Colon (tissue), 2 donors: ENCODE data around the gene KDM4B.
"Not testable (repeated sequence)": the region's sequence is repeated elsewhere in the genome, so short reads cannot be mapped to it uniquely, and the experiment has no call there.

Source experiments
- FAIRE-seq: peaks from 2 replicates; lab custom pipeline; 2012; peaks lifted over from hg19 to GRCh38; lab: Jason Lieb, UNC
- donor health status: control.
- donor health status: control.

KDM4B gene

DNA sequence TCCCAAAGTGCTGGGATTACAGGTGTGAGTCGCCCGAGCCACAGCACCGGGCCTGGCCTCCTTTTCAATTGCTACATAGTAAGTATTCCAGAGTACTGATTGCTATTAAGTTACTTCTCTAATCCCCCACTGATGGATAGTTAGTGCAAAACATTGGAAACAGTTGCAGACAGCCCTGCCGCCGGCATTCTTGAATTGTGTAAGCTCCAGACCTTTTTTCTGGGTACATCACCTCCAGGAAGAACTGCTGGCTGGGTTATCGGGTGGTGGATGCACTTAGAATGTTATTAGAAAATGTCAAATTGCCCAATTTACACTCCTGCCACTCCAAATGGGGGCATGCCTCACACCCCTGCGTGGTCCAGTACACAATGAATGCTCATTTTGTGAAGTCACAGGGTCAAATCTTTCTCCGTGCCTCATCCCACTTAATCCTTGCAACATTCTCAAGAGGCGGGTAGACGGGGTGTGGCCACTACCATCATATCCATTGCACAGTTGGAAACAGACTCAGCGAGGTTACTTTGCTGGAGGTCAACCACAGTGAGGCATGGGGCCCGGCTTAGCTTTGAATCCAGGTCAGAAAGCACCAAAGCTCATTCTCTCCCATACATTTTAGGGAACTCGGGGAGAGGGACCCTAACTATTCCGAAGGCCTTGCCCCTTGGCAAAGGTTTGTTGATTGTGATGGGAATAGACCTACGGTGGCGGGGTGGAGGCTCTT, 1.0 kb upstream of the KDM4B start:
- FAIRE-seq = no peak

DNA sequence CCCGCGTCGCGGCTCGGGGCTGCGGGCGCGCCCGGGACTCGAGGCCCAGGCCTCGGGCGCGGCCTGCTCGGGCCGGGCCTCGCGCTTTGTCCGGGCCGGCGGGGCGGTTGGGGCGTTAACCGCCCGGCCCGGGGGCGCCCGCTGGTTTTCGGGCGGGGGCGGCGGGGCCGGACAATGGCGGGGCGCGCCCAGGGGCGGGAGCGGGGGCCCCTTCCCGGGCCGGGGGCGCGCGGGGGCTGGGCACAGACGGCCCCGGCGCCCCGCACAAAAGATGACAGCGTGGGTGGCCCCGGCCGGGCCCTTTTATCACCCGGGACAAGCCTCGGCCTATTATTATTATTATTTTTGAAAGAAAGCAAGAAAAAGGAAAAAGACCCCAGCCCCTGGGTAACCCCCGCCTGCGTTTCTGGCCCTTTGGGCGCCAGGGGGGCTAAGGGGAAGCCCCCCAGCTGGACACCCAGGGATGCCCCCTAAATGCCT, 419 bp downstream of the KDM4B start:
- FAIRE-seq = no peak

DNA sequence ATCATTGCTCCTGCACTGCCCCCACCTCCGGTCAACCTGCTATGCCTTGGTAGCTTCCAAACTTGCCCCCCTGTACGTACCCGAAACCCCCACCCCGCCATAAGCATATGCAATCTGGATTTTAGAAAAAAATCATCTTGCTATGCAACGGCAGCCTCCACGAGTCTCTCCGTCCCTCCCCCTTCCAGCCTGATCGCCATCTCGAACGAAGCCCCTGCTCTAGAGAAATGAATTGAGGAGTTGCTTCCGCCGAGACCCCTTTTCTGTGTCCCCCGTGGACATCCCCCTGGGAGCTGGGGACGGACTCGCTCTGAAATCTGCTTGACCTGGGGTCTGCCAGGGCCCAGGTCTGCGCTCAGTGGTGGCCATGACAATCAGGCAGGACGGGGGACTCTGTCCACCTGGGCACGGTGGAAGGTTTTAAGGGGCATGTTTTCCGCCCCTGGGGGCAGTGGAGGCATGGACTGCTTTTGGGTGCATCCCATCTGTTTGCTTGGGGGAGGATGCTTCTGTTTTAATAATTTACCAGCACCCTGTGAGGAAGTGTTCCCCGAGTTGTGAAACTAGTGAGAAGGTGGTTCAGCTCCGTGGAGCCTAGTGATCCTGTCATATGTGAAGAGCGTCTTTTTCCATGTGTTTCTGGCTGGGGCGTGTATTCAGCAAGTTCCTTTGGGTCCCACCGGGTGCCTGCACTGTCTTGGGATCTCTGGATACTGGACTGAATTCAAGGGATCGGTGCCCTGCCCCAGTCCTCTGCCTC, 1.0 kb downstream of the KDM4B start:
- no peak for FAIRE-seq

DNA sequence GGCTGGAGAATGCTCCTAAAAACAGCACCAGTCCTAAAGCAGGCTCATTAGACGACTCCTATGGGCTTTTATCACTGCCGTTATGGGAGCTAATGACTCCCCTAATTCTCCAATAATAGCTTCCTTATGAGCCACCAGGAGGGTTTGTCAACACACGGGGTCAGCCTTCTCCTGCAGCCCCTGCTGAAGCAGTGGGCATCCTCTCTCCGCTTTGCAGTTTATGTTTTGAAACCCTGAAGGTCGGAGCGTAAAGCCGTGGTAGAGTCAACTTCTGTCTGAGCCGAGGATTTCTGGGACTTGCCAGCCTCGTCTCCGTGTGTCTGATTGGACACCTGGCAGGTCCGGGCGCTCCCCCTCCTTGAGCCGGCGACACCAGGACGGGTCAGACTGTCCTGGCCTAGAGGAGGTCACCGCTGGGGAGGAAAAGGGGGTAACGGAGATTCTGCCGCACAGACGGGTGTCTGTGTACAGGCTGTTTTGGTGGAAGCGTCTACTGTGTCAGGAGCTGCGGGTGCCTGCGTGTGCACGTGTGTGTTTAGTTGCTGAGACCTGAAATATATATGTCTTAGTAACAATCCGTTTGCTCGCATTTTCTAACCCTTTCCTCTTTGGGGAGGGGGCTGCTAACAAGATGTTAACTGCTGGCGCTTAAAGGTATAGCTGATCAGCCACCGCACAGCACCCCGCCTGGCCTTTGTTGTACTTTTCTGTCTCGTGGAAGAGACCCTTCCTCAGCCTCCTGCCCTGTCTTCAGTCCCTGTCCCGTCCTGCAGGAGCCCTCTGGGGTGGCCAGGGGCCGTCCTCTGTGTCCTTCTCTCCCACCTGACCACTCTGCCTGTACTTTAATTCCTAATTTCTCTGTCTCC, 1.9 kb downstream of the KDM4B start:
- no peak for FAIRE-seq

DNA sequence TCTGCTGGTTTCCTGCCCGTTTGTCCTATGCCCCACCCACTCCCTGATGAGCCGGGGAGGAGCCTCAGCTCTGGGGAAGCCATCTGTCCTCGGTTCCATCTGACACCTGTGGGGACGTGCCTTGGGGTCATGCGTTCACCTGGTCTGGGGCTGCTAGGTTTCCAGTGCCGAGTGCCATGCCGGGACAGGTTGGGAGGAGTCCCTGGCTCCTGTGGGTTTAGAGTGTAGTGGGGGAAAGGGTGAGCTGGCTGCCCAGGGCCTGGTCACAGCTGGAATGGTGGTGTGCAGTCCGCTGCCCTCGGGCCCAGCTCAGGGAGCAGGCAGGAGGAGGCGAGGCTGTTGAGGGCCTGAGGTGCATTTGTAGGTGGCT, 2.5 kb downstream of the KDM4B start:
- FAIRE-seq = no peak

DNA sequence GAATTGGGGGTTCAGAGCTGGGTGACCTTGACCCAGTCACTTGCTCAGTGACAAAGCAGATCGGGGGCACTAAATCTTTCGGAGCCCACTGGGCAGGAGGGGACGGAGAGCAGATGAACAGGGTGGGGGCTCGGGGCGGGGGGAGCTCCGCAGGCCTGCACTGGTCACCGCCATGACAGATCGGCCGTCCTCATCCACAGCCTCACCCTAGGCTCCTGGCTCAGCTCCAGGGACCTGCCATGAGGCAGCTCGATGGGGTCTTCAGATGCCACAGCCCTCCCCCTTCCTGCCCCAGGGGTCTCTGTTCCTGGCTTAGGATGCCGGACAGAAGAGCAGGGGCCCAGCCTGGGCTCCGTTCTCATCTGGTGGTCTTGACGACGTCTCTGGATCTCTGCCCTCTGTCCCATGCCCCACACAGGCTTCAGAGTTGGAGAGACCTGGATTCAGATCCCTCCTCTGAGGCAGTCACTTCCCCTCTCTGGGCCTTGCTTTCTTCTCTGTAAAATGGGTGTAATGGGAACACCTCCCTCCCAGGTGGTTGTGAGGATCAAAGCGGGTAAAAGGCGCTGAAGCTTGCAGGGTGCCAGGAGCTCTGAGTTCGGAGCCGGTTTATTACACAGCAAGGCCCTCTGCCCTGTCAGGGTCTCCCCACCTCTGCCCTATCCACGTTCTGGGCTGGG, 3.0 kb downstream of the KDM4B start:
- no peak for FAIRE-seq

DNA sequence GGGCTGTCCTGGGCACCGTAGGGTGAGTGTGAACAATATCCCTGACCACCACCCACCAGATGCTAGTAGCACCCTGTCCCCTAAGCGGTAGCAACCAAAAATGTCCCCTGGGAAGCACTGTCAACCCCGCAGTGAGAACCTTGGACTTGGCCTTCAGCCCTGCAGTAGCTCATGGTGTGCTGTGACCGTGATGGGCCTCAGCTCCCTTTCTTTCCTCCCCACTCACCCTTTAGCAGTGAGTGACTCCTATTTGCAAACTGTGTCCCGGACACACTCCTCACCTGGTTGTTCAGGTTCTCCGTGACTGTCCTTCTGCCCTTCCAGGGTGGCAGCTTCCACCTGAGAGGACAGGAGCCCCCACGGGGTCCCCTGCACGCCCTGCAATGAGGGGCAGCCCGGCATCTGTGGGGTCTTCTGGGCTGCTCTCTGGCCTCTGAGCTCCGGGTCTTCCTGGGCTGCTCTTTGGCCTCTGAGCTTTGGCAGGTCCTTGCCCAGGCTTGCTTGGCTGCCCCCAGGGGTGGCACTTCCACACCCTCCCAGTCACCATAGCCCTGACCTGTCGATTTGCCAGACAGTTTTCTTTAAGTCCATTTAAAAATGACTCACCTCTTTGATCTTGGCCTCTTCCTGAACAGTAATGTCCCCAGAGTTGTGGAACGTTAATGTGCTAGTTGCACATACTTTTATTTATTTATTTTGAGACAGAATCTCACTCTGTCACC, 3.8 kb downstream of the KDM4B start:
- FAIRE-seq = no peak

DNA sequence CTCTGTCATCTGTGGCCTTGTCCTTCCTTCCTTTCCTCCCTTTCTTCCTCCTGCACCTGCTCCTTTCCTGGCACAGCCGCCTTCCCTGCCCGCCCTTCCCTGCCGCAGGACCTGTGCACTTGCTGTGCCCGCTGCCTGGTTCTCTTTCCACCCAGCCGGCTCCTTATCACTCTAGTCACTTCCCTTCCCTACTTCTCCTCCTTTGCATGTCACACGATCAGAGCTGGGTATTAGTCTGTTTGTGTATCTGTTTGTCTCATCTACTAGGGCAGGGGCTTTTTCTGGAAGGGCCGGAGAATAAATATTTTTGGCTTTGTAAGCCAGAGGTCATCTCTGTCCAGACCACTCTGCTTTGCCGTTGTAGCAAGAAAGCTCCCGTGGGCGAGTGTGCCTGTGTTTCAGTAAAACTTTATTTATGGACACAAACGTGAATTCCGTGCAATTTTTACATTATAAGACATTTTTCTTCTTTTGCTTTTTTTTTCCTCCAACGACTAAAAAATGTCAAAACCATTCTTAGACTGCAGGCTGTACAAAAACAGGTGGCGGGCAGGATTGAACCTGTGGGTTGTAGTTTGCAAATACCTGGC, 6.1 kb downstream of the KDM4B start:
- FAIRE-seq = no peak

DNA sequence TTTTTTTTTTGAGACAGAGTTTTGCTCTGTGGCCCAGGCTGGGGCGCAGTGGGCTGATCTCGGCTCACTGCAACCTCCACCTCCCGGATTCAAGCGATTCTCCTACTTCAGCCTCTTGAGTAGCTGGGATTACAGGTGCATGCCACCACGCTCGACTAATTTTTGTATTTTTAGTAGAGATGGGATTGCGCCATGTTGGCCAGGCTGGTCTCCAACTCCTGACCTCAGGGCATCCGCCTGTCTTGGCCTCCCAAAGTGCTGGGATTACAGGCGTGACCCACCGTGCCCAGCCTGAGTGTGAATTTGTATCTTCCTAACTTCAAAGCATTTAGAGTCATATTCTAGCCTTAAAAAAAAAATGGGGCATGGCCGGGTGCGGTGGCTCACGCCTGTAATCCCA, 6.7 kb downstream of the KDM4B start:
- not testable (repeated sequence) for FAIRE-seq

DNA sequence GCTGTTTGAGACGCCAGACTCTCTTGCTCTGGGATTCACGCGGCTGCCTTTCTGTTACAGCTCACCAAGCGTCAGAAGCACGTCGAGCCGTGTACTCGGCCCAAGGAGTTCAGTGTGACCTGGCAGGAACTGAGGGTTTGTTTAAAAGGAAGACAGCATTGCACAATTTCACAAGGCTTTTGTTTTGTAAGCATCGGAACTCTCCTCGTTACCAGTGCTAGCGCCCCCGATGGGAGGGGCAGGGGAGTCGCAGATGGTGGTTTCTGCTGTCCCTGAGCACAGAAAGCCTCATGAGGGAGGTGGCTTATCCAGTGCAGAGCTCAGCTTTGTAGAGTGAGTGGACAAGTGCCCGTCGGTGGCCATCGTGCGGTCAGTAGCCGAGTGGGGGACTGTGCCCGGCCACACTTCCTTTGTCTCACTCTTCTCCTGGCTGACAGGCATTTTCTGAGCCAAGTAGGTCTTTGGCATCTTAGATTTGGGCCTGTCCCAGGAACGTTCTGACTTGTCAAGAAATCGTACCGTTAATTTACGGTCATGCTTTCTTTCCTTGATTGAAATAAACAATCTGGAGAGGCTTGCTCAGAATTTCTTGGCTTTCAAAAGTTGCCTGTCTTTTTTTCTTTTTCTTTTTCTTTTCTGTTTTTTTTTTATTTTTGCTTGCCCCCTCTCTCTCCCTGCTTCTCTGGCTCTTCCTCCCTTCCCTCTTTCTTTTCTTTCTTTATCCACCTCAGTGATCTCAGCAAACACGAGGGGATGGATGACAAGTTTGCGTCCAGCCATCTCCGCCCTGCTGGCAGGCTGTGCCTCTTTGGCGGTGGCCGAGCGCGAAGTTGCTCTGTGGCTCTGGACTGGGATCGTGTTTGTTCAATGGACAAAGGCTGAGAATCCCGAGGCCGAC, 7.7 kb downstream of the KDM4B start:
- FAIRE-seq = no peak

DNA sequence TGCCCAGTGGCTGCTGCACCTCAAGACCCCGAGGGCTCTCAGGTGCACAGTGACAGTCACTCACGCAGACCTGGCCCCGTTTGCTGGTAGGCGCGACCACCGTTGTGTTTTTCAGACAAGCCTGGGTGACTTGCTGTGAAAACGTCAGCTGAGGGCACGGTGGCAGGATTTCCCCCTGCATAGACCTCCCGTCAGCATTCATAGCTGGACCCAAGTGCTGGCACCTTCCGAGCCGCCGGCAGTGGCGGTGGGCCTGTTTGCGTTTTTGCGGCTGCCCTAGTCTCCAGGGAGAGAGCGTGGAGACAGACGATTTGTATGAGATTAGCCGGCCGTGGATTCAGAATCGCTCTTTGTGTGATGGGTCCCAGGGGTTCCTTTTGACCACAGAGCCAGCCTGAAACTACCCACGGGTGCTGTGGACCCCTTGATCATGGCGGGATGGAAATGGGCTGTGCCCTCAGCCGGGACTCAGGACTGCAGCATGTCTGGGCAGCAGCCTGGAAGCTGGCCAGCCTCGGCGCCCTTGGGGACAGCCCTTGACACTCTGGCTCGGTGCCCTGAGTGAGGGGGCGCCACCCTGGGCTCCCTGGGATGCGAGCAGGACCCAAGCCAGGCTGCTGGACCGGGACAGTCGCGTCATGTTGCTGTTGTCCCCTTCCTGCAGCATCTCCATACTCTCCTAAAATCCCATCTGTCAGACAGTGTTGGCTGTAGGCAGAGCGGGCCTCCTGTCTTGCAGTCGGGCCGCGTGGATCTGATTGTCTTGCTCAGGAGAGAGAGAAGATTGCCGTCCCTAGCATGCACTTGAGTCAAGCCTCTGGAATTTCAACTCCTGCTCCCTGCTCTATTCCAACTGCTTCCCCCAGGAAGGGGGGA, 8.6 kb downstream of the KDM4B start:
- no peak for FAIRE-seq

DNA sequence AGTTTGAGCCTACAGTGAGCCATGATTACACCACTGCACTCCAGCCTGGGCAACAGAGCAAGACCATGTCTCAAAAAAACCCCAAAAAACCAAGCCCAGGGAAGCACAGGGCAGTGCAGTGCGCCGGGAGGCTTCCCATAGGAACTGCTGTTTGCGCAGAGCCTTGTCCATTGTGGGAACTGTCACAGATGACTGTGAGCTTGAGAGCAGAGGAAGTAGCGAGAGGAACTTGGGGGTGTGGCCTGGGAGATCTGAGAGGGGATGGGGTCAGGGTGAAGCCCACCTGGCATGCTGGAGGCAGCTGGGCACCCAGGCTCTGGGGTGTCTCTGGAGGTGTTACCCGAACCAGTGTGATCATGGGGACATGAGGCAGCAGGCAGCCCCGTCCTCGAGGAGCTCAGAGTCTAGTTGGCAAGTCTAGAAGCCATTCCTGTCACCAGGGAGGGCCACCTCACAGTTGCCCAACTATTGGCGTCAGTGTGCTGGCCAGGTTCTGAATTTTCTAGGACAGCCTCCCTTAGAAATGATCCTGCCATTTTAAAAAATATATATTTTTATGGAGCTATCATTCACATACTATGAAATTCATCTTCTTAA, 10.4 kb downstream of the KDM4B start:
- FAIRE-seq = no peak

DNA sequence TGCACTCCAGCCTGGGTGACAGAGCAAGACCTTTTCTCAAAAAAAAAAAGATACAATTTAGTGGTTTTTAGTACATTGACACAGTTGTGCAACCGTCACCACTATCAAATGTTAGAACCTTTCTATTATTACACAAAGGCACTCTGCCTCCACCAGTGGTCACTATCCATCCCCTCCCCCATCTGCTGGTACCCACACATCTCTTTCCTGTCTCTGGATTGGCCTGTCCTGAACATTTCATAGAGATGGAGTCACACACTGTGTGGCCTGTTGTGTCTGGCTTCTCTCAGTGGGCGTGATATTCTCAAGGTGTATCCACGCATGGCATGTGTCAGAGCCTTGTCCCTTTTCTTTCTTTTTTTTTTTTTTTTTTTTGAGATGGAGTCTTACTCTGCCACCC, 11.2 kb downstream of the KDM4B start:
- no peak for FAIRE-seq

DNA sequence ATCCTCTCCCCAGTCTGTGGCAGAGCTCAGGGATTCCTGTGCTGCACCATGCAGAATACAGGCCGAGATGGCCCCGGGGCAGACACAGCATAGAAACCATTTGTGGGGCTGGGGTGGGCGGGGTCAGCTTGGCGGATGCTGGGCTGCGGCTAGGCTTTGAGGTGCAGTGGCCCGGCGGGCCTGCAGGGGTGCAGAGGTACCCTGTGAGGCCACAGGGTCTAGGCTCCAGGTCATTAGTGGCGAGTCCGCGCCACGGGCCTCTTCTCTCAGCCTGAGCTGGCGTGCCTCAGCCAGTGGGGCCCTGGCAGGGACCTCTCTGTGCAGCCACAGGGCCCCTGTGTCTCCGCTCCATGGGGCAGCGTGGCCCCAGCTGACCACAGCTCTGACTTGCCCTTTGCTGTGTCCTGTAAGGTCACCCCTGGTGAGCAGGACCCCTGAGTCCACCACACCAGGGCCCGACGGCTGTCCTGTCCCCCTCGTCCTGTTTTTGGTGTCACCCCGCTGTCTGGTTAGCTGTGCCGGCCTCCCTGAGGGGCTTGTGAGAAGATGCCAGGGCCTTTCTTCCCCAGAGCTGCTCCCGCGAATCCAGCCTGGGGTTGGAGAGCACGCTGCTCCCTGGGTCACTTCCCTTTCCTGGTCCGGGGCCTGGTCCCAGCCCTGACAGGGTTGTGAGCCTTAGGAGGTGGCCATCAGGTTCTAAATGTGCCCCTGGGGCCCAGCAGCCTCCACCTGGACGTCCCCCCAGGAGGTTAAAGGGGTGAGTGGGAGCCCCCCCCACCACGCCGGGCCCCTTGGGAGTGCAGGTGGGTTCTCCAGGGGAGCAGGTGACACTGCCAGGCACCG, 12.1 kb downstream of the KDM4B start:
- FAIRE-seq = no peak

DNA sequence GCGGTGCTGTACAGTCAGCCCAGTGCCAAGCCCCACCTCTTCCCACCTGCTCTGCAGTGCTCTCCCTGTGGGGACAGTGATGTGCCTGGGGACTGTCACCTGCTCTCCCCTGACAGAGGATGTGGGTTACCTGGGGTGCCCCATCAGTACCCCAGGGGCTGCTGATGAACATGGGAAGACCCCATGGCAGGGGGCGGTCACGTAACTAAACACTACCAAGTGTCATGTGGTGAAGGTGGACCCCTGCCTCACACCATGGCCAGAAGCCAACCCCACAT, 12.7 kb downstream of the KDM4B start:
- FAIRE-seq = no peak

DNA sequence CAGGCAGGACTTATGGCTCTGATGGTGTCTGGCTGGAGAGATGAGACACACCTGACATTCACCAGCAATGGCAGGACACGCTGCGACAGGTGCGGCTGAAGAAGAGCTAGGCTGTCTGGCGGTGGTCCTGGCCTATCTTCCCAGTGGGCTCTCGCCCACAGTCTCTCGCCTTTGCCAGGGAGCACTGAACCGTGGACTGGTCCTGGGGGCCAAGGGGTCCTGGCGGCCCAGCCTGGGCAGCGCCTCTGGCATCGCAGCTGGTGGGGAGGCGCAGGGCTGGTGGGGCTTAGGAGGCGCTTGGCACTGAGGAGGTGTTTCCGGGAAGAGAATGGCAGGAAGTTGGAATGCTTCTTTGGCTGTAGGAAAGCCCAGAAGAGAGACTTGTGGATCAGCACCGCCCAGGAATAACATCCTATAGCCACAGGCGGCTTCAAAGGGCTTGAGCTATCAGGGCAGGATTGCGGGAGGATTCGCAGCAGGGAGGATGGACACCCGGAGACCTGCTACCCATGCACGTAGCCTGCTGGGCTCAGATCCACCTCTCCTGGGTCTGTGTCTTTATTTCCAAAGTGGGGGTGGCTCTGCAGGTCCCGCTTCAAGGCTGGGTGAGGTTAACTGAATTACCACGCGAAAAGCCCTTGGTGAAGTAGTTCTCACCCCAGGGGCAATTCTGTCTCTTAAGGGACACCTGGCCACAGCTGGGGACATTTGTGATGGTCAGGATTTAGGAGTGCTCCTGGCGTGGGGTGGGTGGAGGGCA, 14.6 kb downstream of the KDM4B start:
- FAIRE-seq = no peak

DNA sequence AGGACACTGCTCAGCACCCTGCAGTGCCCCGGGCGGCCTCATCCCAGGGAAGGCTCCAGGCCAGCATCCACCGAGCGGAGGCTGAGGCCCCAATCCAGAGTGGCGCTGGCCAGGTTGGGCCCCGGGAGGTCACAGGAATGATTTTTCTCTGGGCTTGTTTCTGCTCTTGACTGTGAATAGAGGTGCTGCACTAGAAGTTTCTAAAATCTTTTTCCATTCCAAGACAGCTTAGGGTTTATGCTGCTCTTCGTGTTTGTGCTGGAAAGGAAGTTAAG, 15.1 kb downstream of the KDM4B start:
- no peak for FAIRE-seq
